NCI-H128 (cell line): ENCODE results near the gene MMP24OS.
A peak's percentile ranks its signal among the peaks of the same experiment; 100 is the strongest.
"Not testable (repeated sequence)": the region's sequence is repeated elsewhere in the genome, so short reads cannot be mapped to it uniquely, and the experiment has no call there.

Experiments
- DNase-seq: peaks from one replicate; lab custom pipeline; 2025; ENCODE audit not compliant: unreplicated experiment; lab: John Stamatoyannopoulos, UW

The MMP24OS gene

GRCh38 chr20:35277531-35278395, at the start of gene MMP24OS:
Gene MMP24OS (minus strand): TSS chr20:35278122. CDS start chr20:35277929, 193 bp downstream.
- peak; percentile 74 for DNase-seq

- no peak for DNase-seq
Measured at GRCh38 chr20:35327074-35327976, 49.4 kb upstream of the MMP24OS start.

- DNase-seq, result no peak
Measured at GRCh38 chr20:35326740-35327073, 48.8 kb upstream of the MMP24OS start.

- no peak for DNase-seq
Measured at GRCh38 chr20:35326021-35326739, 48.3 kb upstream of the MMP24OS start.

GRCh38 chr20:35325401-35325800, 47.5 kb upstream of the MMP24OS start:
- DNase-seq, result no peak

- no peak for DNase-seq
Measured at GRCh38 chr20:35320396-35321126, 42.6 kb upstream of the MMP24OS start.

- DNase-seq, result no peak
Measured at GRCh38 chr20:35319871-35320197, 41.9 kb upstream of the MMP24OS start.

GRCh38 chr20:35319192-35319870, 41.4 kb upstream of the MMP24OS start:
- no peak for DNase-seq

- no peak for DNase-seq
Measured at GRCh38 chr20:35318502-35319157, 40.7 kb upstream of the MMP24OS start.

- no peak for DNase-seq
Measured at GRCh38 chr20:35317416-35318210, 39.7 kb upstream of the MMP24OS start.

- DNase-seq, result no peak
Measured at GRCh38 chr20:35316086-35316485, 38.2 kb upstream of the MMP24OS start.

GRCh38 chr20:35315632-35316020, 37.7 kb upstream of the MMP24OS start:
- not testable (repeated sequence) for DNase-seq

GRCh38 chr20:35314816-35315631, 37.1 kb upstream of the MMP24OS start:
- DNase-seq, result no peak

GRCh38 chr20:35312318-35312717, 34.4 kb upstream of the MMP24OS start:
- no peak for DNase-seq

GRCh38 chr20:35311822-35312221, 33.9 kb upstream of the MMP24OS start:
- no peak for DNase-seq

GRCh38 chr20:35311409-35311808, 33.5 kb upstream of the MMP24OS start:
- DNase-seq, result no peak

GRCh38 chr20:35307666-35308653, 30.0 kb upstream of the MMP24OS start:
- no peak for DNase-seq
